Measurements from ENCODE around the gene MEG3.

The MEG3 gene

GRCh38 chr14:100825713-100826331, at the start of gene MEG3:
TSS of gene MEG3 (plus strand) at chr14:100826118.
- DNase-seq, result no peak

GRCh38 chr14:100776681-100777365, 49.1 kb upstream of the MEG3 start:
- DNase-seq, result no peak

- DNase-seq, result no peak
Observed at GRCh38 chr14:100777366-100777817, 48.5 kb upstream of the MEG3 start.

GRCh38 chr14:100777818-100778525, 47.9 kb upstream of the MEG3 start:
- DNase-seq, result no peak

- DNase-seq, result no peak
Observed at GRCh38 chr14:100778526-100778882, 47.4 kb upstream of the MEG3 start.

- DNase-seq, result no peak
Observed at GRCh38 chr14:100778951-100779690, 46.8 kb upstream of the MEG3 start.

GRCh38 chr14:100779691-100780080, 46.2 kb upstream of the MEG3 start:
- DNase-seq, result no peak

GRCh38 chr14:100780246-100780645, 45.7 kb upstream of the MEG3 start:
- DNase-seq, result no peak

- DNase-seq, result no peak
Observed at GRCh38 chr14:100780646-100781355, 45.1 kb upstream of the MEG3 start.

GRCh38 chr14:100781952-100782351, 44.0 kb upstream of the MEG3 start:
- no peak for DNase-seq

- no peak for DNase-seq
Observed at GRCh38 chr14:100782516-100783320, 43.2 kb upstream of the MEG3 start.

GRCh38 chr14:100783630-100784370, 42.1 kb upstream of the MEG3 start:
- no peak for DNase-seq

GRCh38 chr14:100784523-100785337, 41.2 kb upstream of the MEG3 start:
- no peak for DNase-seq

GRCh38 chr14:100785338-100785615, 40.6 kb upstream of the MEG3 start:
- no peak for DNase-seq

GRCh38 chr14:100785626-100786025, 40.3 kb upstream of the MEG3 start:
- no peak for DNase-seq

GRCh38 chr14:100786131-100786530, 39.8 kb upstream of the MEG3 start:
- no peak for DNase-seq

GRCh38 chr14:100786576-100787219, 39.2 kb upstream of the MEG3 start:
- DNase-seq, result no peak

GRCh38 chr14:100787659-100788058, 38.3 kb upstream of the MEG3 start:
- DNase-seq, result no peak

- no peak for DNase-seq
Observed at GRCh38 chr14:100788517-100788916, 37.4 kb upstream of the MEG3 start.

- no peak for DNase-seq
Observed at GRCh38 chr14:100788942-100789341, 37.0 kb upstream of the MEG3 start.

Measured in stimulated activated naive CD4-positive, alpha-beta T cell (primary cell).